K562 (cell line): Measurements from ENCODE around the gene CCDC27. TPM values are rescaled to one million over a fixed set of nuclear protein-coding genes. Genes with fewer than 3 reads are reported as not detected.
A peak's percentile ranks its signal among the peaks of the same experiment; 100 is the strongest.

Experiments
- CHD4 ChIP-seq: fragments of 200-600 bp; sonication (generic); IDR thresholded peaks from 3 replicates; pipeline ENCODE4 v1.6.1; 2012; ENCODE audit warnings: low read depth, mild to moderate bottlenecking, mixed read lengths, low read length, inconsistent platforms; ENCODE audit not compliant: insufficient read depth, insufficient replicate concordance, poor library complexity, severe bottlenecking
- CXXC5 ChIP-seq: fragments of 250-450 bp; sonication (Bioruptor Pico); IDR thresholded peaks from 2 replicates; pipeline ENCODE4 v1.8.0; 2022; ENCODE audit warnings: inconsistent platforms, mild to moderate bottlenecking, moderate library complexity
- ETV1 ChIP-seq: fragments of 450-650 bp; conservative IDR thresholded peaks from 2 replicates; pipeline ENCODE4 v1.6.1; 2016; ENCODE audit warnings: missing genetic modification characterization, control low read depth, low read depth, missing compliant biosample characterization
- EWSR1 ChIP-seq: fragments of 450-650 bp; IDR thresholded peaks from 2 replicates; pipeline ENCODE4 v1.6.1; 2018; ENCODE audit warnings: borderline replicate concordance, mild to moderate bottlenecking, low read depth, moderate library complexity; ENCODE audit not compliant: partially characterized antibody
- FOXA3 ChIP-seq, 2 experiments: fragments of 450-650 bp in 1 of 2; sonication (generic) in 1 of 2; formaldehyde crosslinking; IDR thresholded peaks in 1 of 2; conservative IDR thresholded peaks in 1 of 2; 2 replicates each; pipeline versions ENCODE4 v1.4.0 to v1.8.0; 2020 to 2022; ENCODE audit warnings: mild to moderate bottlenecking in 2 of 2, missing genetic modification reagents in 1 of 2
- FOXM1 ChIP-seq, 2 experiments: fragments of 450-650 bp in 1 of 2; sonication (generic) in 1 of 2; formaldehyde crosslinking in 1 of 2; IDR thresholded peaks; 2 replicates each; pipeline versions ENCODE4 v1.6.1 to v1.9.0; 2017 to 2022; ENCODE audit warnings: low read depth in 2 of 2, mild to moderate bottlenecking in 2 of 2, missing genetic modification reagents in 1 of 2, moderate library complexity in 1 of 2
- KDM2B ChIP-seq: fragments of 250-450 bp; sonication (Bioruptor Pico); IDR thresholded peaks from 2 replicates; pipeline ENCODE4 v1.8.0; 2021; ENCODE audit warnings: mild to moderate bottlenecking, moderate library complexity
- L3MBTL2 ChIP-seq: fragments of 450-650 bp; IDR thresholded peaks from 2 replicates; pipeline ENCODE4 v1.6.1; 2016; ENCODE audit warnings: mild to moderate bottlenecking, moderate library complexity
- NCOA1 ChIP-seq: fragments of 450-650 bp; IDR thresholded peaks from 2 replicates; pipeline ENCODE4 v1.6.1; 2016; ENCODE audit warnings: low read depth
- NFXL1 ChIP-seq: fragments of 450-650 bp; formaldehyde crosslinking; IDR thresholded peaks from 2 replicates; pipeline ENCODE4 v1.4.0; 2021; ENCODE audit warnings: mild to moderate bottlenecking
- OTX1 ChIP-seq: fragments of 450-650 bp; formaldehyde crosslinking; IDR thresholded peaks from 2 replicates; pipeline ENCODE4 v1.4.0; 2022; ENCODE audit warnings: mild to moderate bottlenecking
- PBX2 ChIP-seq, 2 experiments: IDR thresholded peaks in 1 of 2; conservative IDR thresholded peaks in 1 of 2; 2 replicates each; pipeline ENCODE4 v1.6.1; 2016; ENCODE audit warnings: low read depth in 2 of 2, mild to moderate bottlenecking in 1 of 2, missing compliant biosample characterization in 1 of 2, missing genetic modification characterization in 1 of 2, moderate library complexity in 1 of 2
- POLR2AphosphoS5 ChIP-seq: IDR thresholded peaks from 2 replicates; pipeline ENCODE4 v1.6.1; 2011; ENCODE audit warnings: mild to moderate bottlenecking, low read depth, low read length, moderate library complexity; ENCODE audit not compliant: control insufficient read depth, insufficient read depth
- RBFOX2 ChIP-seq: fragments of 200-400 bp; formaldehyde crosslinking; IDR thresholded peaks from 2 replicates; pipeline ENCODE4 v1.6.1; 2017; ENCODE audit warnings: low read depth, mild to moderate bottlenecking, low read length, moderate library complexity
- TAL1 ChIP-seq: fragments of 450-650 bp; IDR thresholded peaks from 2 replicates; pipeline ENCODE4 v1.6.1; 2016; ENCODE audit warnings: mild to moderate bottlenecking
- TFAM ChIP-seq: fragments of 250-450 bp; sonication (Bioruptor Pico); conservative IDR thresholded peaks from 2 replicates; pipeline ENCODE4 v1.5.0; 2021; ENCODE audit warnings: mild to moderate bottlenecking, moderate library complexity
- UBTF ChIP-seq, 2 experiments: IDR thresholded peaks; 2 replicates each; pipeline ENCODE4 v1.6.1; 2012; ENCODE audit warnings: improper control_type of control experiment in 2 of 2, low read depth in 2 of 2, low read length in 2 of 2, borderline replicate concordance in 1 of 2
- ZKSCAN1 ChIP-seq: fragments of 150-350 bp; IDR thresholded peaks from 2 replicates; pipeline ENCODE4 v1.6.1; 2016; ENCODE audit warnings: low read depth, low read length
- ZNF24 ChIP-seq: fragments of 450-650 bp; IDR thresholded peaks from 2 replicates; pipeline ENCODE4 v1.6.1; 2016
- ZNF445 ChIP-seq: fragments of 250-450 bp; sonication (Bioruptor Pico); IDR thresholded peaks from 2 replicates; pipeline ENCODE4 v1.4.0; 2020; ENCODE audit warnings: low read depth, mild to moderate bottlenecking, moderate library complexity
- ZNF77 ChIP-seq: fragments of 250-450 bp; sonication (Bioruptor Pico); IDR thresholded peaks from 2 replicates; pipeline ENCODE4 v1.5.0; 2020
- polyA plus RNA-seq, 8 experiments: library from polyadenylated mRNA; depleted of rRNA in 4 of 8; stranded (reverse) in 5 of 8; unstranded in 3 of 8; fragments of >200 nt; fragmentation: Nextera tagmentation in 2 of 8; fragmentation: Illumina TruSeq in 1 of 8; extraction: Ambion mirVana in 2 of 8; extraction: Trizol in 1 of 8; gene quantifications; 2 replicates each; pipeline versions ENCODE4 v1.2.1 to v1.2.3, GENCODE V29; 2011 to 2014; ENCODE audit warnings: inconsistent platforms in 1 of 8, missing spikeins in 1 of 8
- total RNA-seq, 7 experiments: library from RNA; depleted of rRNA in 6 of 7; stranded (reverse); fragments of >200 nt in 6 of 7; fragmentation: Illumina TruSeq in 2 of 7; extraction: Trizol in 2 of 7; gene quantifications; 2 replicates each; pipeline versions ENCODE4 v1.2.1 to v1.2.3, GENCODE V29; 2011 to 2021; ENCODE audit warnings: low replicate concordance in 1 of 7

CCDC27 gene
- total and polyA plus RNA-seq, 9 of the 15 experiments (the other 6 are each of a cell fraction or from before 2014, with no cell fraction given), result 0.01 to 0.04 TPM; not detected in 7

- TF ChIP-seq UBTF (IDR thresholded peaks at IDR 0.05; ENCODE audit: borderline replicate concordance in 1 of 2, low read depth in 2 of 2, low read length in 2 of 2) (peak in 1 of 2 experiments; percentile 90; a peak in 1 of 4 replicates), OTX1 (no peak), PBX2 (CRISPR knock-in tag; IDR thresholded peaks at IDR 0.05; ENCODE audit: low read depth) (no peak), PBX2 (tag; conservative IDR thresholded peaks at IDR 0.05; ENCODE audit: low read depth) (no peak), NFXL1 (no peak), CXXC5 (CRISPR knock-in tag) (peak; percentile 70), ZKSCAN1 (no peak), KDM2B (no peak), L3MBTL2 (peak; percentile 77), EWSR1 (no peak), CHD4 (peak; percentile 17), RBFOX2 (no peak), ZNF24 (no peak), ETV1 (tag) (no peak), NCOA1 (peak; percentile 59; the same call in 1 of the 2 replicates), ZNF77 (CRISPR knock-in tag) (no peak), ZNF445 (CRISPR knock-in tag) (no peak), TFAM (CRISPR knock-in tag) (no peak), FOXM1 (IDR thresholded peaks at IDR 0.05; ENCODE audit: low read depth) (peak; percentile 61; the same call in 1 of the 2 replicates), FOXM1 (CRISPR knock-in tag; IDR thresholded peaks at IDR 0.05; ENCODE audit: low read depth) (0 out of 2 replicates have a peak, but pooled peaks have one; percentile 55), TAL1 (peak; percentile 93), FOXA3 (CRISPR knock-in tag; conservative IDR thresholded peaks at IDR 0.05 in 1 of 2, IDR thresholded peaks at IDR 0.05 in 1 of 2) (no peak), POLR2AphosphoS5 (peak; percentile 92)
Measured at GRCh38 chr1:3774946-3775489, 22.8 kb downstream of the CCDC27 start (continued).
